SK-N-SH treated with all-trans-retinoic acid at 6 μM for 48 hours (cell line): ENCODE data around the gene HDAC10.

Experiments
- ARNTL ChIP-seq: fragments of 450-650 bp; formaldehyde crosslinking; IDR thresholded peaks from 2 replicates; pipeline ENCODE4 v1.5.0; 2020; ENCODE audit warnings: low read depth, mild to moderate bottlenecking, moderate library complexity, borderline replicate concordance
- BACH2 ChIP-seq: fragments of 250-450 bp; sonication (Bioruptor Pico); IDR thresholded peaks from 2 replicates; pipeline ENCODE4 v1.9.0; 2021; ENCODE audit warnings: mild to moderate bottlenecking, borderline replicate concordance
- CREB5 ChIP-seq: fragments of 250-450 bp; sonication (Bioruptor Pico); IDR thresholded peaks from 2 replicates; pipeline ENCODE4 v1.5.1; 2020; ENCODE audit warnings: low read depth, mild to moderate bottlenecking, moderate library complexity
- CSRNP3 ChIP-seq: fragments of 250-450 bp; sonication (Bioruptor Pico); IDR thresholded peaks from 2 replicates; pipeline ENCODE4 v1.5.1; 2021; ENCODE audit warnings: mild to moderate bottlenecking, moderate library complexity
- ESRRG ChIP-seq: fragments of 250-450 bp; sonication (Bioruptor Pico); IDR thresholded peaks from 2 replicates; pipeline ENCODE4 v1.6.1; 2021; ENCODE audit warnings: mild to moderate bottlenecking
- PATZ1 ChIP-seq: fragments of 250-450 bp; sonication (Bioruptor Pico); IDR thresholded peaks from 2 replicates; pipeline ENCODE4 v1.8.0; 2020; ENCODE audit warnings: mild to moderate bottlenecking, moderate library complexity, borderline replicate concordance
- TSHZ2 ChIP-seq: fragments of 250-450 bp; sonication (Bioruptor Pico); IDR thresholded peaks from 2 replicates; pipeline ENCODE4 v1.5.0; 2020; ENCODE audit warnings: mild to moderate bottlenecking, moderate library complexity
- ZNF70 ChIP-seq: fragments of 450-650 bp; formaldehyde crosslinking; IDR thresholded peaks from 2 replicates; pipeline ENCODE4 v1.5.0; 2020; ENCODE audit warnings: mild to moderate bottlenecking, moderate library complexity
- ZNF8 ChIP-seq: fragments of 450-650 bp; formaldehyde crosslinking; IDR thresholded peaks from 2 replicates; pipeline ENCODE4 v1.5.0; 2020; ENCODE audit warnings: mild to moderate bottlenecking, moderate library complexity

- no peak for TF ChIP-seq ZNF70 (CRISPR knock-in tag)
- TF ChIP-seq ZNF8 (CRISPR knock-in tag): no peak
- no peak for TF ChIP-seq PATZ1 (CRISPR knock-in tag)
- TF ChIP-seq CREB5 (CRISPR knock-in tag): no peak
- no peak for TF ChIP-seq TSHZ2 (CRISPR knock-in tag)
- no peak for TF ChIP-seq ESRRG (CRISPR knock-in tag)
- no peak for TF ChIP-seq ARNTL (CRISPR knock-in tag)
- no peak for TF ChIP-seq CSRNP3 (CRISPR knock-in tag)
- TF ChIP-seq BACH2 (CRISPR knock-in tag): no peak
Measured at GRCh38 chr22:50297510-50298265, 46.6 kb upstream of the HDAC10 start.
